K562 (cell line): ENCODE measurements around the gene PLRG1. TPM values are rescaled to one million over a fixed set of nuclear protein-coding genes. Genes with fewer than 3 reads are reported as not detected.
A peak's percentile ranks its signal among the peaks of the same experiment; 100 is the strongest.

Source experiments
- CHD4 ChIP-seq: fragments of 200-600 bp; sonication (generic); IDR thresholded peaks from 3 replicates; pipeline ENCODE4 v1.6.1; 2012; ENCODE audit warnings: low read depth, mild to moderate bottlenecking, mixed read lengths, low read length, inconsistent platforms; ENCODE audit not compliant: insufficient read depth, insufficient replicate concordance, poor library complexity, severe bottlenecking
- CTCF ChIP-seq, 3 experiments: IDR thresholded peaks in 2 of 3; conservative IDR thresholded peaks in 1 of 3; 2 replicates each; pipeline ENCODE4 v1.5.1; 2011 to 2012; ENCODE audit warnings: low read length in 3 of 3, mild to moderate bottlenecking in 3 of 3, control low read depth in 2 of 3, improper control_type of control experiment in 1 of 3, inconsistent platforms in 1 of 3, low read depth in 1 of 3, mixed read lengths in 1 of 3, moderate library complexity in 1 of 3; ENCODE audit not compliant: insufficient read depth in 2 of 3
- DDX20 ChIP-seq: fragments of 450-650 bp; IDR thresholded peaks from 2 replicates; pipeline ENCODE4 v1.6.1; 2016; ENCODE audit warnings: missing genetic modification characterization, low read depth, mild to moderate bottlenecking, missing compliant biosample characterization, moderate library complexity
- ELK3 ChIP-seq: fragments of 450-650 bp; formaldehyde crosslinking; IDR thresholded peaks from 2 replicates; pipeline ENCODE4 v1.4.0; 2020; ENCODE audit warnings: mild to moderate bottlenecking
- EP300 ChIP-seq: IDR thresholded peaks from 2 replicates; pipeline ENCODE4 v1.6.1; 2012; ENCODE audit warnings: low read length, improper control_type of control experiment
- FOXJ2 ChIP-seq: fragments of 200-800 bp; sonication (Bioruptor generic); IDR thresholded peaks from 2 replicates; pipeline ENCODE4 v1.6.1; 2016; ENCODE audit warnings: missing genetic modification characterization, missing compliant biosample characterization
- MLLT1 ChIP-seq, 2 experiments: fragments of 450-650 bp; IDR thresholded peaks; 2 replicates each; pipeline ENCODE4 v1.6.1; 2016
- NFE2 ChIP-seq: IDR thresholded peaks from 2 replicates; pipeline ENCODE4 v1.6.1; 2014; ENCODE audit warnings: antibody characterized with exemption, low read depth
- RBM39 ChIP-seq: fragments of 200-400 bp; formaldehyde crosslinking; optimal IDR thresholded peaks from 2 replicates; pipeline ENCODE3; 2018; ENCODE audit warnings: low read depth, low read length
- SMC3 ChIP-seq: conservative IDR thresholded peaks from 2 replicates; pipeline ENCODE4 v1.6.1; 2011; ENCODE audit warnings: low read depth, low read length, improper control_type of control experiment; ENCODE audit not compliant: insufficient read depth
- TEAD4 ChIP-seq, 2 experiments: sonication (generic) in 1 of 2; formaldehyde crosslinking in 1 of 2; IDR thresholded peaks; 2 replicates each; pipeline versions ENCODE4 v1.6.1 to v1.8.0; 2012 to 2022; ENCODE audit warnings: borderline replicate concordance in 1 of 2, inconsistent platforms in 1 of 2, low read length in 1 of 2, mild to moderate bottlenecking in 1 of 2, missing genetic modification reagents in 1 of 2
- YBX1 ChIP-seq: fragments of 450-650 bp; IDR thresholded peaks from 2 replicates; pipeline ENCODE4 v1.7.1; 2016; ENCODE audit warnings: mild to moderate bottlenecking
- ZNF212 ChIP-seq: fragments of 450-650 bp; formaldehyde crosslinking; IDR thresholded peaks from 2 replicates; pipeline ENCODE4 v1.4.0; 2020; ENCODE audit warnings: mild to moderate bottlenecking
- ZNF263 ChIP-seq: sonication (generic); formaldehyde crosslinking; IDR thresholded peaks from 2 replicates; pipeline ENCODE4 v1.8.0; 2022; ENCODE audit warnings: mild to moderate bottlenecking, missing genetic modification reagents, borderline replicate concordance
- ZNF408 ChIP-seq: fragments of 250-450 bp; sonication (Bioruptor Pico); IDR thresholded peaks from 2 replicates; pipeline ENCODE4 v1.4.0; 2020; ENCODE audit warnings: low read depth, mild to moderate bottlenecking, moderate library complexity
- polyA plus RNA-seq, 8 experiments: library from polyadenylated mRNA; depleted of rRNA in 4 of 8; stranded (reverse) in 5 of 8; unstranded in 3 of 8; fragments of >200 nt; fragmentation: Nextera tagmentation in 2 of 8; fragmentation: Illumina TruSeq in 1 of 8; extraction: Ambion mirVana in 2 of 8; extraction: Trizol in 1 of 8; gene quantifications; 2 replicates each; pipeline versions ENCODE4 v1.2.1 to v1.2.3, GENCODE V29; 2011 to 2014; ENCODE audit warnings: inconsistent platforms in 1 of 8, missing spikeins in 1 of 8
- total RNA-seq, 7 experiments: library from RNA; depleted of rRNA in 6 of 7; stranded (reverse); fragments of >200 nt in 6 of 7; fragmentation: Illumina TruSeq in 2 of 7; extraction: Trizol in 2 of 7; gene quantifications; 2 replicates each; pipeline versions ENCODE4 v1.2.1 to v1.2.3, GENCODE V29; 2011 to 2021; ENCODE audit warnings: low replicate concordance in 1 of 7

PLRG1 gene
- total and polyA plus RNA-seq, 9 of the 15 experiments (the other 6 are each of a cell fraction or from before 2014, with no cell fraction given) = 48.0 to 248 (median 120) TPM

GRCh38 chr4:154503598-154503997 lies 46.6 kb downstream of the PLRG1 start (continued):
- TF ChIP-seq CHD4 = no peak
- TF ChIP-seq YBX1 = no peak
- TF ChIP-seq RBM39 = no peak
- no peak for TF ChIP-seq MLLT1 (IDR thresholded peaks at IDR 0.05)
- TF ChIP-seq ZNF408 (CRISPR knock-in tag) = no peak
- 0 out of 2 replicates have a peak, but pooled peaks have one; percentile 6 for TF ChIP-seq EP300
- TF ChIP-seq ZNF263 (CRISPR knock-in tag) = peak; percentile 42; the same call in 1 of the 2 replicates
- peak; percentile 32; the same call in 1 of the 2 replicates for TF ChIP-seq TEAD4 (IDR thresholded peaks at IDR 0.05; ENCODE audit: low read length)
- no peak for TF ChIP-seq TEAD4 (CRISPR knock-in tag; IDR thresholded peaks at IDR 0.05; ENCODE audit: borderline replicate concordance)
- no peak for TF ChIP-seq FOXJ2 (tag)
- no peak for TF ChIP-seq ELK3 (CRISPR knock-in tag)
- no peak for TF ChIP-seq ZNF212 (CRISPR knock-in tag)
- peak; percentile 50 to 67 (median 62); a peak in 5 of 6 replicates for TF ChIP-seq CTCF (IDR thresholded peaks at IDR 0.05 in 2 of 3, conservative IDR thresholded peaks at IDR 0.05 in 1 of 3; ENCODE audit: insufficient read depth in 2 of 3, low read depth in 1 of 3, low read length in 3 of 3)
- TF ChIP-seq SMC3 = peak; percentile 32; the same call in 1 of the 2 replicates
- TF ChIP-seq DDX20 (tag) = no peak
- TF ChIP-seq NFE2 = no peak
